HG03139 (cell line): ENCODE measurements around the gene ZNF331.

ENCODE experiments used
- ATAC-seq: cut with Tn5 transposase; IDR thresholded peaks from one replicate; pipeline ENCODE4 v1.9.1; 2021; ENCODE audit not compliant: unreplicated experiment

ZNF331 gene

DNA sequence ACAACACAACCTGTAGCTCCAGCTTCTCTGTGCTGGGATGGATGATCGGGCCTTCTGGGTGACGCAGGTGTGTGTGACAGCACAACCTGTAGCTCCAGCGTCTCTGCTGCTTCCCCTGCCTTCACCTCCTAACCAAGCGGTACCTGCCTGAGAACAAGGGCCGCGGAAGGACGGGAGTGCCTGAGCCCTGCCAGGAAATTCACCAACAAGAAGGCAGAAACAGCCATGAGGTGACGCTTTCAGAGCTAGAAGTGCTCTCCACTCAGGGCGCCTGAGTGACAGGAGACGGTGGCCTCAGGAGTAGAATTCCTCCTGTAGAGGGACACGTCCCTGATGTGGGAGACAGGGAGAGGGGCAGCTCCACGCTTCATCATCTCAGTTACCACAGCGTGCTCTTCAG is 17.4 kb downstream of the ZNF331 start:
- no peak for ATAC-seq

DNA sequence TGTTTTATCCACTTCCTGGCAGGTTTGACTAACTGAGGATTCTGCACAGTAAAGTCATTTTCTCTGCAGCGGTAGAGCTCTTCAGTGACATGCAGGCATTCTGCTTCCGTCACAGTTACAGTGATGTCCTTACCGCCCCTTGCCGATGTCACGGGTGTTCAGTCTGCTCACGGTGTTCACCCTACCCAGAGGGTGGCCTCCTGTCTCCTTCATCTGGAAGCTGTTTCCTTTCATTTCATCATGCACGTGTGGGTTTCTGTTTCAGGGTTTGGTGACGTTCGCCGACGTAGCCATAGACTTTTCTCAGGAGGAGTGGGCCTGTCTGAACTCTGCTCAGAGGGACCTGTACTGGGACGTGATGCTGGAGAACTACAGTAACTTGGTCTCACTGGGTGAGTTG is 33.4 kb downstream of the ZNF331 start:
- ATAC-seq = no peak

DNA sequence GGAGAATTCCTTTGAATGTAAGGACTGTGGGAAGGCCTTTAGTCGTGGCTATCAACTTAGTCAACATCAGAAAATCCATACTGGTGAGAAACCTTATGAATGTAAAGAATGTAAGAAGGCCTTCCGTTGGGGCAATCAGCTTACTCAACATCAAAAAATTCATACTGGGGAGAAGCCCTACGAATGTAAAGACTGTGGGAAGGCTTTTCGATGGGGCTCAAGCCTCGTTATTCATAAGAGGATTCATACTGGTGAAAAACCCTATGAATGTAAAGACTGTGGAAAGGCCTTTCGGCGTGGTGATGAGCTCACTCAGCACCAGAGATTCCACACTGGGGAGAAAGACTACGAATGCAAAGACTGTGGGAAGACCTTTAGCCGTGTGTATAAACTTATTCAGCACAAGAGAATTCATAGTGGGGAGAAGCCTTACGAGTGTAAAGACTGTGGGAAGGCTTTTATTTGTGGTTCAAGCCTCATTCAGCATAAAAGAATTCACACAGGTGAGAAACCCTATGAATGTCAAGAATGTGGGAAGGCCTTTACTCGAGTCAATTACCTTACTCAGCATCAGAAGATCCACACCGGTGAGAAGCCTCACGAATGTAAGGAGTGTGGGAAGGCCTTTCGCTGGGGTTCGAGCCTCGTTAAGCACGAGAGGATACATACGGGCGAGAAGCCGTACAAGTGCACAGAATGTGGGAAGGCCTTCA is 39.2 kb downstream of the ZNF331 start:
- ATAC-seq = no peak

DNA sequence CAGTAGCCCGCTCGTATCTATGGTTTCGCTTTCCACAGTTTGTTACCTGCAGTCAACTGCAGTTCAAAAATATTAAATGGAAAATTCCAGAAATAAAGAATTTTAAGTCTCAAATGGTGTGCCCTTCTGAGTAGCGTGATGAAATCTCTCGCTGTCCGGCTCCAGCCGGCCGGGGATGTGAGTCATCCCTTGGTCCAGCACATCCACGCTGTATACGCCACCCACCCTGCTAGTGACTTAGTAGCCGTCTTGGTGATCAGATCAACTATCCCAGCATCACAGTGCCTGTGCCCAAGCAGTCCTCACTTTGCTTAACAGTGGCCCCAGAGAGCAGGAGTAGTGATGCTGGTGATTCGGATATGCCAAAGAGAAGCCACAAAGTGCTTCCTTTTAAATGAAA is 40.0 kb downstream of the ZNF331 start:
- ATAC-seq = no peak

DNA sequence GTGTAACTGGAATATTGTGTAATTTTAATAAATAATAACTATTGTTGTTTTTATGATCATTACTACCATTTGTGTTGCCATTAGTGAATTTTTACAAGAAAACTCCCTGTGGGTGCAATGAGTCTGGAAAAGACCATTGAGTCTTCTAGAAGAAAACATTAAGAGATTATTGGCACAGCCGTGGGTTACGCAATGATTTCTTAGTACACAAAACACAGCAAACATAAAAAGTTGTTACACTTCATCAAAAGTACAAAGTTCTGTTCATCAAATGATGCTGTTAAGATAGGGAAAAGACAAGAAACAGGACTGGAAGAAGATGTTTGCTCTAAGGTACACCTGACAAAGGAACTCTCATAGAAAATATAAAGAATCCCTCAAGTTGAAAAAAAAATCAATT is 41.6 kb downstream of the ZNF331 start:
- no peak for ATAC-seq

DNA sequence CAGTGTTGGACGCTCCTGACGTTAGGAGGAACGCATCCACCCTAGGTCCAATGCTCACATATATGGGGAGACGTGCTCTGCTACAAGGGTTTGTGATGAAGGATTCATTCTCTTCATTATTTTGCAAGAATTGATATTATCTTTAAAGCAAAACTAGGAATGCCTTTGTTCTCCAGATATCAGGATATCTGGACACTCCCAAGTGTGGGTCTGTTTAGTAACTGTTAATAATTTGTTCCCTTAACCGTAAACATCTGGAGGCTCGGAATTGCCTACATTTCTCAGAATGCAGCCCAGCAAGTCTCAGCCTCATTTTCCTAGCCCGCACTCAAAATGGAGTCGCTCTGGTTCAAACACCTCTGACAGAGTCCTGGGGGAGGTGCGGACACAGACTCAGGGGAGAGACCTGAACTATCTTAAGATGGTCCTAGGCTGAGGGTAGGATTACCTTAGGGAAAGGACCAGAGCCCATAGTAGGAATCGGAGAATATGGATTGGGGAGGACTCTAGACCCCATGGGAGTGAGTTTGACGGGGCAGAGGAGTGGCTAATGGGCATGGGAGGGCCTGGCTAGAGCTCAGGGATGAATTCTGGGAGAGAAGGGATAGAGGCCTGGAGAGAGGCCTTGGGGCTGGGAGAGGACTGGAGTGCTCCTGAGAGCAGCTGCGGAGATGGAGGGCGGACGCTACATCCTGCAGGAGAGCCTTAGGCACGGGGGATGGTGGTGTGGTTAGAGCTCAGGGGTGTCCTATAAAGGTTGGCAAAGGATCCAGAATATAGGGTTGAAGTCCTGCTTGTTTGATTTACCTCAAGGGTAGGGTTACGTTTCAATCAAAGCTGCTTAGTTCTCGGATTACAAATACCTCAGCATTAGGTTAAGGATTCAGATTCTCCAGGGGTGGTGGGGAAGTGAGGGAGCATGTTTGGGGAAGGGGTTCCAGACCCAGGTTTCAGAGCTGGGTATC is 43.2 kb downstream of the ZNF331 start:
- ATAC-seq = no peak

DNA sequence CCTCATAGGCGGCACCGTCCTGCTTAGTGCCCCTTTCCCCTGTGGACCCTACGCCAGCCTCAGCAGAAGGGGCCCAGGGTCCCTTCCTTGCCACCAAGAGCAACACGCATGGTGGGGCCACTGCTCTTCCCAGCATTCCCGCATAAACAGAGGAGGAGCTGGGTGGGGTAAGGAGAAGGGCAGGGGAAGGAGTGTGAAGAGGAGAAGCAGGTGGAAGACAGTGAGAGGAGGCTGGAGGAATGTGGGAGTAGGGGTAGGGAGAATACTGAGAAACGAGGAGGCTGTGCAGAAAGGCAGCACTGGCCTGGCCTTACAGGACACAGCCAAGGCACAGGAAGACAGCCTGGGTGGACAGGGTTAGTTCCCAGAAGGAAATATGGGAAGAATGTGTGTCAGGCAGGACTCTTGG is 43.9 kb downstream of the ZNF331 start:
- ATAC-seq = no peak

DNA sequence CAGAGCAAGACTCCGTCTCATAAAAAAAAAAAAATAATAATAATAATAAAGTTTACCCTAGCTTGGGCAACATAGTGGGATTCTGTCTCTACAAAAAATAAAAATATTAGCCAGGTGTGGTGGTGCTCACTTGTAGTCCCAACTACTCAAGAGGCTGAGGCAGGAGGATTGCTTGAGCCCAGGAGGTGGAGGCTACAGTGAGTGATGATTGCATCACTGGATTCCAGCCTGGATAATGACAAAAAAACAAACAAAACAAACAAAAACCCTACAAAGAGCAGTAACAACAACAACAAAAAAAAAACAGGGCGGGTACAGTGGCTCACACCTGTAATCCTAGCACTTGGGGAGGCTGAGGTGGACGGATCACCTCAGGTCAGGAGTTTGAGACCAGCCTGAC is 45.2 kb downstream of the ZNF331 start:
- no peak for ATAC-seq

DNA sequence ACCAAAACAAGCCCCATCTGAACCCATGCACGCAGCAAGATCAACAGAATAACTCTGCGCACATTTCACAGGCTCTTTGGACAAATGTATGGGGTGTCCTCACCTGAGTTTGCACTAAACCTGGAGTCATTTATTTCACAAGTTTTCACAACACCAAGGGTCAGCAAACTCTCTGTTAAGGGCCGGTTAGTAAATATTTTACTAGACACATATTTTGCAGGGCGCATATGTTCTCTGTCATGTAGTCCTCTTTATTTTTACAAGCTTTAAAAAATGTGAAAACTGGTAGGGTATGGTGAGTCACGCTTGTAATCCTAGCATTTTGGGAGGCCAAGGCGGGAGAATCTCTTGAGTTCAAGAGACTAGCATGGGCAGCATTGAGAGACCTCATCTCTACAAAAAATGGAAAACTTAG is 48.3 kb downstream of the ZNF331 start:
- ATAC-seq = no peak

DNA sequence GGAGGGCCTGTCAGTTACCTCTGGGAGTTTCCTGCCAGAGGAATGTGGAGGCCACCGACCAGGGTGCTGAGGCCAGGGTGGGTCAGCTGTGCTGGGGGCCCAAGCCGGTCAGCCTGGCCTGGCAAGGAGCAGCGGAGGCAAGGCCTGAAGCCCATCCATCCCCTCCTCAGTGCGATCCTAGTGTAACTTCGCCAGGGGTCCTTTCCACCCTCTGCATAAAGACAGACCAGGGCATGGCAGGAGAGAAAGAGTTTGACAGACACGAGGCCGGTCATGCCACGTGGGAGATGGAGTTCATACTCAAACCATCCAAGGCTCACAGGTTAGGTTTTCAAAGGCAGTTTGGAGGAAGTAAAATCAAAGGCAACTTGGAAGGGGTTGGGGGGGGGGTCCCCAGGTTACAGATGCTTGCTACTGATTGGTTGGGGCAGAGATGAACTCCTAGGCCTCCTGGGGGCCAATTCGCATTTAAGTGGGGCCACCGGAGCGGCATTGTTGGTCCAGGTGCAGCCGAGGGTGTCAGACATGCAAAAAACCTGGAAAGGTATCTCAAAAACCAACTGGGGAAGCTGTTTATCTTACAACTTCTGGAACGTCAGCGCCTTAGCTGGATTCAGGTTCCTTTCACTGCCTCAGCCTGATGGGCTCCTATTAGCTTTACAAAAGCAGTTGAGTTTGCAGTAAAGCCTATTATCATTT is 57.0 kb downstream of the ZNF331 start:
- no peak for ATAC-seq

DNA sequence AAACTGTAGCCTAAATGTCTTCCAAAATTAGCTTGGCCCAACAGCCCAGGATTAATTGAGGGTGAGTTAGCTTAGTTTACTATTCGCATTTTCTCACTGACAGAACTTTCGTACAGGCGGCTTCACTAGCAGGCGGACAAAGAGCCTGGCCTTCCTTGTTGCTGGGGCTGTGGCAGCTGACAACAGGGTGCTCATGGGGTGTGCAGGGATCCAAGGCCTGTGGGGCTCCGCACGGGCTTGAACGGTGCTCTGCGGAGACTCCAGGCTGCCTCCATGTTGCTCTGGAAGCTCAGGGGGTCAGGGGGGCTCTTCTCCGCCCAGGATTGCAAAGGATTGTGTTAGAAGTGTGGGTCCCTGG is 57.5 kb downstream of the ZNF331 start:
- ATAC-seq = no peak

DNA sequence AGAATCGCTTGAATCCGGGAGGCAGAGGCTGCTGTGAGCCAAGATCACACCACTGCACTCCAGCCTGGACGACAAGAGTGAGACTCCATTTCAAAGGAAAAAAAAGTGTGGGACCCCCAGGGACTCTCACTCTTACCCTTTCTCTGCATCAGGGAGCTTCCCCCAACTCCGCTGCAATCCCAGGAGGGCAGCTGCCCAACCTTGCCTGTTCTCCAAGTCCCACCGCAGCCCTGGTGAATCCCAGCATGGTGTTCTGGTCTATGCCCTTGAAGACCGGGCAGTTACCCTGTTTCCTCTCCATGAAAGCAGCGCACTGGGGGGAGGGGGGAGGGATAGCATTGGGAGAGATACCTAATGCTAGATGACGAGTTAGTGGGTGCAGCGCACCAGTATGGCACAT is 58.1 kb downstream of the ZNF331 start:
- ATAC-seq = no peak

DNA sequence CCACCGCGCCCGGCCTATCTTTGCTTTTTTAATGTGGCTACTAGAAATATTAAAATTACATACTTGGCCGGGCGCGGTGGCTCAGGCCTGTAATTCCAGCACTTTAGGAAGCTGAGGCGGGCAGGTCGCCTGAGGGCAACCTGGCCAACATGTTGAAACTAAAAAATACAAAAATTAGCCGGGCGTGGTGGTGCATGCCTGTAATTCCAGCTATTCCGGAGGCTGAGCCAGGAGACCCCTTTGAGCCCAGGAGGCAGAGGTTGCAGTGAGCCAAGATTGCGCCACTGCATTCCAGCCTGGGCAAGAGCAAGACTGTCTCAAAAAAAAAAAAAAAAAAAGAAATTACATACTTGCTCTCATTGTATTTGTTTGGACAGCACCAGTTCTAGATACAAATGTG is 59.1 kb downstream of the ZNF331 start:
- no peak for ATAC-seq

DNA sequence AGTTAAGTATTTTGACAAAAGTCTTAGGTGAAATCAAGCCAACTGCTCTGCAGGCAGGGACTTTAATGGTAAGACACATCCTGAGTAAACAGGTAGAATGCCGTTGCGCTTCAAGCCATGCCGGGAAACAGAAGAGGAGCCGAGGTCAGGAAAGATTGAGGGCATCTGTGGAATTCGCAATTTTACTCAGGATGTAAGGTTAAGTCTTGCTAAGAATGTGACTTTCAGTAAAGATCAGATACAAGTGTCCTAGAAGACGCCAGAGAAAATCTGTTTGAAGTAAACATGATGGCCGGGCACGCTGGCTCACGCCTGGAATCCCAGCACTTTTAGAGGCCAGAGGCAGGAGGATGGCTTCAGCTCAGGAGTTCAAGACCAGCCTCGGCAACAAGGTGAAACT is 60.4 kb downstream of the ZNF331 start:
- no peak for ATAC-seq

DNA sequence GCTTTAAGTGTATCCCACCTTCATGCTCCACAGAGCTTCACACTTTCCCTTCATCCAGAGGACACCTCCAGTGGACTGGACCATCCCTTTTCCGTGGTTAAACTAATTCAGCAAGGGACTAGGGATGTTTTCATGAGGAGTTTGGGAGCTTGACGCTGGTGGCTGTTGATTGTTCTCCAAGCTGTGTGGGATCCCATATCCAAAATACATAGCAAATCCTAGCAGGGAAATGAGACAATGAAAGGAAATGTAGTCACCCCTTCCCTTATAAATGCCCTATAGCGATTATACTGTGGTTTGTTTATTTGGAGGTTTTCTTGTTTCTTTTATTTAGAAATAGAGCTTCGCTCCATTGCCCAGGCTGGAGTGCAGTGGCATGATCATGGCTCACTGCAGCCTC is 62.3 kb downstream of the ZNF331 start:
- ATAC-seq = no peak

DNA sequence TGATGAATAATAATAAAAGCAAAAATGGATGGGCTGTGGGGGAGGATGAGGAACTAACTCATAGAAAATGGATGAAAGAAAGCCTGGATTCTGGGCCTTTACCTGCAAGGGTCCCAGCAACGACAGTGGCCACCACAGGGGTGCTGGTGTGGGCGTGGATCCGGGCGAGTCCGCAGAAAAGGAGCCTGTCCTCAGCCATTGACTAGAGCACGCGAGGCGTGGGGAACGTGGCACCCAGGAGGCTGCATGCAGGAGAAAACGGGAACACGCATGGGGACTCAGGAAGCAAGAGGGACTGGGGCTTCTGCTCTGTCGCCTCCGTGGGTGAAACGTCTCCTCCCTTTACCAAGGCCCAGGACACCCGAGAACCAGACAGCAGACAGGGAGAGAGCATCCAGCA is 68.1 kb downstream of the ZNF331 start:
- ATAC-seq = no peak

DNA sequence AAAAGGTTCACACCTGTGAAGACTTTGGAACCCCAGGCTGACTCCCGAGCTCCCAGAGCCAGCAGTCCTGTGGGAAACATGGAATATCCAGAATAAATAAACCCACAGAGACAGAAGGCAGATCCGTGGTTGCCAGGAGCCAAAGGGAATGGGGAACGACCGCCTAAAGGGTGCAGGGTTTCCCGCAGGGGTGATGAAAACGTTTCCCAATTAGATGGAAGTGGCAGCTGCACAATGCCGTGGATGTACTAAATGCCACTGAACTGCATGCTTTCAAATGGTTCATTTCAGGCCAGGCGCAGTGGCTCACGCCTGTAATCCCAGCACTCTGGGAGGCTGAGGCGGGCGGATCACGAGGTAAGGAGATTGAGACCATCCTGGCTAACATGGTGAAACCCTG is 70.4 kb downstream of the ZNF331 start:
- no peak for ATAC-seq

DNA sequence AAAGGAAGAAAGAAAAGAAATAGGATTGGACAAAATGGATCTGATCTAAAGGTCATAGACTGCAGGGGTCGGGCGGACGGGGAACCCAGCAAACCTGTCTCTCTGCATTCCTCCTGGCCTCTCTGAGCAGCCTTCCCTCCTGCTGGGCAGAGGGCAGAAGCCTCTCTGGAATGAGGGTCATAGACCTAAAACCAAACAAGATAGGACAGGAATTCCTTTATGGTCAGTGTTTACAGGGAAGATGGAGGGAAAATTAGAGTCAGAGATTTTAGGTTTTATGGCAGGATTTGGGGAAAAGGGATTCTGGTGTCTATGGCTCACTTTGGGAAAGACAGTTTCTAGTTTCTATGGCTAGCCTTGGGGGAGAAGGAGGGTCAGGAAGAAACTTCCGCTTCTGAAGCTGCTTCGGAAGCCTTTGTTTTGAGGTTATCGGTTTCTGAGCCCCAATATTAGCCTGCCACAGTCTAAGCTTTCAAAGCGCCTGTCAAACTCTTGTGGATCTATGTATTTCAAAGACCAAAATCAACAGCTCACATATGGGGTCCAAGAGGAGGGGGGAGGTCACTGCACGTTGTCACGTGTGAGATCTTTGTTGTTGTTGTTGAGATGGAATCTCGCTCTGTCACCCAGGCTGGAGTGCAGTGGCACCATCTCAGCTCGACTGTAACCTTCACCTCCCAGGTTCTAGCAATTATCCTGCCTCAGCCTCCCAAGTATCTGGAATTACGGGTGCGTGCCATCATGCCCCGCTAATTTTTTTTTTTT is 75.0 kb downstream of the ZNF331 start:
- ATAC-seq = no peak

DNA sequence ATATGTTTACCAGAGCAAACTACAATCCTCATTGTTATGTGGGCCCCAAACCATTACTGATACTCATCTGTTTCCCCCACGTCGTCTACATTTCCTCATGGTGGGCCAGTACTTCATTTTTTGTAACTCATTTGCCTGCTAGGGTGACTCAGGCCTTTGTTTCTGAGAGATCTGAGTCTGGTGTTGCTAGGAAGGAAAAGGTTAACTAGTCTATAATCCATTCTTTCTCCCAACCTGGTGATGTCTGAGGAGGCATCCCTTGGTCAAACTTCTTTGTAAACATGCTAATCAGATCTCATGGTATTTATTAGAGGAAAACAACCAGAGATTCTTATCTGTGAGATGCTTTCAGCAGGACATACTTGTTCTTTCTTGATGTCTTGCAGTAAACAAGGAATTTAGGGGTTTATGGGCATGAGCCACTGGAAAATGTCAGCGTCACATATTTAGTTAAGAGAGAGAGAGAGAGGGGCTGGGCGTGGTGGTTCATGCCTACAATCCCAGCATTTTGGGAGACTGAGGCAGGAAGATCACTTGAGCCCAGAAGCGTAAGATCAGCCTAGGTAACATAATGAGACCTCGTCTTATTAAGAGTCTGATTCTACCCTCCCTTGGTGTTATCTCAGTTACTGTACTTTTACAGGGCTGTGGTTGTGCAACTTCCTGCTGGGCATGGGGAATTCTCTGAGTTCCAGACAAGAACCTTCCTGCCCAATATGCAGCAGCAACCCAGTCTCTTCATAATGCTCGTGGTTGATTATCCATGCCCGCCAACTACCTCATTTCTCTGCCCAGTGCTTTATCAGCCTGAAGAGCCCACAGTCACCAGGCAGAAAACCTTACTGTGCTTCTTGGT is 84.2 kb downstream of the ZNF331 start:
- no peak for ATAC-seq
